ENCODE results near the gene ZDHHC20. TPM values are rescaled to one million over a fixed set of nuclear protein-coding genes. Genes with fewer than 3 reads are reported as not detected.

Gene ZDHHC20
- total RNA-seq, 1 experiment from 2014 or later = 90.6 TPM

- Mint-ChIP-seq H3K4me3 (ENCODE audit: low read depth, unreplicated experiment) (no peak overlapping the region), H3K4me1 (ENCODE audit: low read depth, unreplicated experiment) (no peaks in the 10 kb centered on the region), H3K27me3 (ENCODE audit: unreplicated experiment) (no peaks in the 10 kb centered on the region), H3K9me3 (ENCODE audit: low read depth, unreplicated experiment) (no peaks in the 10 kb centered on the region), H3K36me3 (ENCODE audit: insufficient read depth, unreplicated experiment) (no peaks in the 10 kb centered on the region), H3K27ac (ENCODE audit: unreplicated experiment) (no peak overlapping the region)
- TF ChIP-seq CTCF (IDR thresholded peaks at IDR 0.05; ENCODE audit: unreplicated experiment) = no peak
- CTCF ChIA-PET = no interaction called here
- no TSS peak for BruUV-seq (replicated peaks)
- intact Hi-C loops (cut with micrococcal nuclease; ENCODE audit: unreplicated experiment) = no loop called here
- no peak for DNase-seq
Measured at GRCh38 chr13:21362741-21363140, 96.4 kb downstream of the ZDHHC20 start.

- TF ChIP-seq CTCF (IDR thresholded peaks at IDR 0.05; ENCODE audit: unreplicated experiment) = no peak
- H3K27ac Mint-ChIP-seq (ENCODE audit: unreplicated experiment) = no peak overlapping the region
- DNase-seq = no peak
- no peaks in the 10 kb centered on the region for H3K27me3 Mint-ChIP-seq (ENCODE audit: unreplicated experiment)
- H3K9me3 Mint-ChIP-seq (ENCODE audit: low read depth, unreplicated experiment) = no peaks in the 10 kb centered on the region
- H3K4me1 Mint-ChIP-seq (ENCODE audit: low read depth, unreplicated experiment) = no peaks in the 10 kb centered on the region
- intact Hi-C loops (cut with micrococcal nuclease; ENCODE audit: unreplicated experiment) = no loop called here
- no peak overlapping the region for H3K4me3 Mint-ChIP-seq (ENCODE audit: low read depth, unreplicated experiment)
- CTCF ChIA-PET = no interaction called here
- BruUV-seq (replicated peaks) = no TSS peak
- no peaks in the 10 kb centered on the region for H3K36me3 Mint-ChIP-seq (ENCODE audit: insufficient read depth, unreplicated experiment)
Measured at GRCh38 chr13:21361706-21362105, 97.4 kb downstream of the ZDHHC20 start.

GRCh38 chr13:21361123-21361522 is 98.0 kb downstream of the ZDHHC20 start:
- intact Hi-C loops (cut with micrococcal nuclease; ENCODE audit: unreplicated experiment) = no loop called here
- CTCF ChIA-PET = no interaction called here
- H3K27me3 Mint-ChIP-seq (ENCODE audit: unreplicated experiment) = no peaks in the 10 kb centered on the region
- no TSS peak for BruUV-seq (replicated peaks)
- H3K9me3 Mint-ChIP-seq (ENCODE audit: low read depth, unreplicated experiment) = no peaks in the 10 kb centered on the region
- H3K36me3 Mint-ChIP-seq (ENCODE audit: insufficient read depth, unreplicated experiment) = no peaks in the 10 kb centered on the region
- no peak overlapping the region for H3K27ac Mint-ChIP-seq (ENCODE audit: unreplicated experiment)
- no peak overlapping the region for H3K4me3 Mint-ChIP-seq (ENCODE audit: low read depth, unreplicated experiment)
- no peak for TF ChIP-seq CTCF (IDR thresholded peaks at IDR 0.05; ENCODE audit: unreplicated experiment)
- no peak for DNase-seq
- no peaks in the 10 kb centered on the region for H3K4me1 Mint-ChIP-seq (ENCODE audit: low read depth, unreplicated experiment)

- H3K27ac Mint-ChIP-seq (ENCODE audit: unreplicated experiment) = no peak overlapping the region
- intact Hi-C loops (cut with micrococcal nuclease; ENCODE audit: unreplicated experiment) = no loop called here
- BruUV-seq (replicated peaks) = no TSS peak
- H3K4me1 Mint-ChIP-seq (ENCODE audit: low read depth, unreplicated experiment) = no peaks in the 10 kb centered on the region
- no peaks in the 10 kb centered on the region for H3K27me3 Mint-ChIP-seq (ENCODE audit: unreplicated experiment)
- DNase-seq = no peak
- TF ChIP-seq CTCF (IDR thresholded peaks at IDR 0.05; ENCODE audit: unreplicated experiment) = no peak
- H3K36me3 Mint-ChIP-seq (ENCODE audit: insufficient read depth, unreplicated experiment) = no peaks in the 10 kb centered on the region
- no peak overlapping the region for H3K4me3 Mint-ChIP-seq (ENCODE audit: low read depth, unreplicated experiment)
- CTCF ChIA-PET = no interaction called here
- H3K9me3 Mint-ChIP-seq (ENCODE audit: low read depth, unreplicated experiment) = no peaks in the 10 kb centered on the region
Measured at GRCh38 chr13:21360463-21360862, 98.6 kb downstream of the ZDHHC20 start.

- Mint-ChIP-seq H3K36me3 (ENCODE audit: insufficient read depth, unreplicated experiment) (no peaks in the 10 kb centered on the region), H3K4me3 (ENCODE audit: low read depth, unreplicated experiment) (no peak overlapping the region), H3K4me1 (ENCODE audit: low read depth, unreplicated experiment) (no peaks in the 10 kb centered on the region), H3K27me3 (ENCODE audit: unreplicated experiment) (no peaks in the 10 kb centered on the region), H3K9me3 (ENCODE audit: low read depth, unreplicated experiment) (no peaks in the 10 kb centered on the region), H3K27ac (ENCODE audit: unreplicated experiment) (no peak overlapping the region)
- CTCF ChIA-PET = no interaction called here
- intact Hi-C loops (cut with micrococcal nuclease; ENCODE audit: unreplicated experiment) = no loop called here
- no peak for TF ChIP-seq CTCF (IDR thresholded peaks at IDR 0.05; ENCODE audit: unreplicated experiment)
- BruUV-seq (replicated peaks) = no TSS peak
- DNase-seq = no peak
Measured at GRCh38 chr13:21359855-21360254, 99.2 kb downstream of the ZDHHC20 start.
